ENCODE measurements around the gene UGDH. TPM values are rescaled to one million over a fixed set of nuclear protein-coding genes. Genes with fewer than 3 reads are reported as not detected.

Gene UGDH
- total RNA-seq, 1 experiment from 2014 or later, result 104 TPM

- Histone ChIP-seq H3K79me2 (ENCODE audit: insufficient read depth, low read length) (no peaks in the 10 kb centered on the region), H2AK5ac (ENCODE audit: insufficient read length, low read length) (no peak overlapping the region), H3K9me3 (ENCODE audit: control insufficient read depth, low read depth, low read length) (no peaks in the 10 kb centered on the region), H2BK120ac (ENCODE audit: low read depth, low read length, poor library complexity, severe bottlenecking) (no peak overlapping the region), H3K14ac (ENCODE audit: insufficient read depth, low read length) (no peak overlapping the region), H3K4me1 (ENCODE audit: insufficient read depth, low read length) (no peaks in the 10 kb centered on the region), H3K79me1 (ENCODE audit: insufficient read depth, low read depth, low read length, poor library complexity, severe bottlenecking) (no peaks in the 10 kb centered on the region), H3K4me2 (ENCODE audit: insufficient read depth, insufficient read length, low read length) (no peak overlapping the region), H2BK20ac (ENCODE audit: low read depth, low read length, poor library complexity, severe bottlenecking) (no peak overlapping the region), H2BK5ac (ENCODE audit: insufficient read length, low read length) (no peak overlapping the region), H3K9ac (ENCODE audit: extremely low read depth, insufficient read length, low read length) (no peak overlapping the region), H3K23ac (ENCODE audit: insufficient read length, low read depth, low read length) (no peak overlapping the region), H2BK15ac (ENCODE audit: low read depth, low read length) (no peak overlapping the region), H3K27ac (ENCODE audit: insufficient read length, low read depth, low read length) (no peak overlapping the region), H4K5ac (ENCODE audit: insufficient read length, low read depth, low read length) (no peak overlapping the region), H3K4ac (ENCODE audit: low read depth, low read length) (no peak overlapping the region), H3K23me2 (ENCODE audit: insufficient read length, low read depth, low read length, poor library complexity, severe bottlenecking) (no peaks in the 10 kb centered on the region), H4K8ac (replicated peaks; ENCODE audit: insufficient read length, low read depth, low read length) (no peak overlapping the region), H3T11ph (ENCODE audit: low read length) (no peak overlapping the region), H4K20me1 (ENCODE audit: control insufficient read depth, insufficient read depth, insufficient read length) (no peaks in the 10 kb centered on the region), H2AFZ (ENCODE audit: low read length) (no peak overlapping the region), H2BK12ac (ENCODE audit: insufficient read length, low read depth, low read length) (no peak overlapping the region), H4K91ac (ENCODE audit: insufficient read length, low read depth, low read length) (no peak overlapping the region), H3K27me3 (ENCODE audit: insufficient read depth, low read length) (no peaks in the 10 kb centered on the region), H3K18ac (ENCODE audit: insufficient read length, low read depth, low read length) (no peak overlapping the region), H3K56ac (ENCODE audit: insufficient read length, low read depth, low read length) (no peak overlapping the region)
- DNase-seq, result no peak
- no CpG with 5 or more reads among the region's 6 CpGs for WGBS (ENCODE audit: extremely low coverage, insufficient read length, low lambda C conversion rate)
- no peak for TF ChIP-seq CTCF (conservative IDR thresholded peaks at IDR 0.05)
- H3K4me1 Mint-ChIP-seq, result no peaks in the 10 kb centered on the region
- no peak overlapping the region for H3K4me3 Mint-ChIP-seq
- H3K9me3 Mint-ChIP-seq, result peaks cover 7 to 8% of the 10 kb centered on the region in 2 experiments
- H3K27me3 Mint-ChIP-seq (ENCODE audit: low read depth), result no peaks in the 10 kb centered on the region
- H3K36me3 Mint-ChIP-seq (ENCODE audit: insufficient read depth in 1 of 3, low read depth in 3 of 3), result peaks cover 0 to 7% (median 0%) of the 10 kb centered on the region in 3 experiments; a peak in 3 of 7 replicates
- H3K27ac Mint-ChIP-seq, result no peak overlapping the region
Observed at GRCh38 chr4:39484582-39485272, 42.5 kb downstream of the UGDH start.
